ENCODE results near the gene ATN1. TPM values are rescaled to one million over a fixed set of nuclear protein-coding genes. Genes with fewer than 3 reads are reported as not detected.

The ATN1 gene
- total and polyA plus RNA-seq, 9 of the 15 experiments (the other 6 are each of a cell fraction or from before 2014, with no cell fraction given) = 0.15 to 49.8 (median 2.7) TPM

DNA sequence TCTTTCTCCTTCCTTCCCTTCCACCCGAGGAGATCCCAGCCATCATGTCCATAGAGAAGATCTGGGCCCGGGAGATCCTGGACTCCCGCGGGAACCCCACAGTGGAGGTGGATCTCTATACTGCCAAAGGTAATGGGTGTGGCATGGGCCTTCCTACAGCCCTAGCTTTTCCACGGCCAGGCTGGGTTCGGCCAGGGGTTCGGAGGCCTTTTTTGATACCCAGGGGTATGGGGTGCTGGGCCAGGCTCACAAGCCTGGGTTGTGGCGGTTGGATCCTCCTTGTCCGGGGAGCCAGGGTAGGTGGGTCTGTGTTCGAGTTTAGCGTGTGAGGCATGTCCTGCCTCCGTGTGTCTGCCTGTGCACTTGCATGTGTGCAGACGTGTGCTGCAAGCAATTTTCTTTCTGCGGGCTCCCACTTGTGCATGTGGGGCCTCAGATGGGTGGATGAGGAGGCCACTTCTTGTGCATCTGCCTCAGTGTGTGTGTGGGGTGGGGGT, 11.9 kb upstream of the ATN1 start:
- Histone ChIP-seq H4K20me1 (replicated peaks; ENCODE audit: control insufficient read depth, insufficient read depth, low read length) (no peaks in the 10 kb centered on the region), H3K27me3 (ENCODE audit: control insufficient read depth in 2 of 2, insufficient read depth in 2 of 2, low read length in 2 of 2) (no peaks in the 10 kb centered on the region), H3K4me1 (replicated peaks in 1 of 2; ENCODE audit: control insufficient read depth in 2 of 2, insufficient read depth in 2 of 2, low read length in 2 of 2) (peaks cover 12 to 40% of the 10 kb centered on the region in 2 experiments; a peak in 4 of 5 replicates), H3K36me3 (ENCODE audit: control insufficient read depth, insufficient read depth, low read length) (peaks cover 19% of the 10 kb centered on the region; the same call in 2 of the 3 replicates), H3K79me2 (ENCODE audit: control insufficient read depth, insufficient read depth, low read length) (peaks cover 19% of the 10 kb centered on the region), H3K4me2 (ENCODE audit: insufficient read depth, low read length) (peak overlapping the region; percentile 76), H3K27ac (ENCODE audit: extremely low read depth, low read depth, low read length) (no peak overlapping the region), H2AFZ (ENCODE audit: low read depth, low read length) (peak overlapping the region; percentile 44; the same call in 1 of the 2 replicates), H3K4me3 (peak overlapping the region; percentile 46), H3K9me1 (ENCODE audit: control insufficient read depth, insufficient read depth, low read length) (peaks cover 6% of the 10 kb centered on the region), H3K9me3 (replicated peaks; ENCODE audit: control insufficient read depth, insufficient read depth, low read depth, low read length) (no peaks in the 10 kb centered on the region), H3K9ac (ENCODE audit: insufficient read depth in 1 of 2, low read depth in 2 of 2, low read length in 2 of 2) (peak overlapping the region; percentile 34 to 87)
- in situ Hi-C loops (cut with MboI) = no loop called here
- TF ChIP-seq ZFX (CRISPR knock-in tag; IDR thresholded peaks at IDR 0.05) (0 out of 2 replicates have a peak, but pooled peaks have one; percentile 15), MBD2 (IDR thresholded peaks at IDR 0.05; ENCODE audit: borderline replicate concordance, low read depth) (no peak)
- 34% methylated on average over 11 of the region's 14 CpGs for WGBS (ENCODE audit: insufficient coverage, low coverage, missing lambda C conversion rate)
- POLR2A ChIA-PET = interaction anchor here (0.6 kb wide), 1 partner anchor 27 kb away, joined by 3 read pairs; no protein-coding TSS in a partner anchor
- no peak for ATAC-seq
- FAIRE-seq = peak; percentile 74
- CTCF ChIA-PET (ENCODE audit: low intra/inter-chr PET ratio) = no interaction called here
- no TSS peak for BruUV-seq (replicated peaks)
- DNase-seq (ENCODE audit: extremely low read depth in 1 of 4, low spot score in 3 of 4) = no peak
- intact Hi-C loops (cut with micrococcal nuclease) = no loop called here

DNA sequence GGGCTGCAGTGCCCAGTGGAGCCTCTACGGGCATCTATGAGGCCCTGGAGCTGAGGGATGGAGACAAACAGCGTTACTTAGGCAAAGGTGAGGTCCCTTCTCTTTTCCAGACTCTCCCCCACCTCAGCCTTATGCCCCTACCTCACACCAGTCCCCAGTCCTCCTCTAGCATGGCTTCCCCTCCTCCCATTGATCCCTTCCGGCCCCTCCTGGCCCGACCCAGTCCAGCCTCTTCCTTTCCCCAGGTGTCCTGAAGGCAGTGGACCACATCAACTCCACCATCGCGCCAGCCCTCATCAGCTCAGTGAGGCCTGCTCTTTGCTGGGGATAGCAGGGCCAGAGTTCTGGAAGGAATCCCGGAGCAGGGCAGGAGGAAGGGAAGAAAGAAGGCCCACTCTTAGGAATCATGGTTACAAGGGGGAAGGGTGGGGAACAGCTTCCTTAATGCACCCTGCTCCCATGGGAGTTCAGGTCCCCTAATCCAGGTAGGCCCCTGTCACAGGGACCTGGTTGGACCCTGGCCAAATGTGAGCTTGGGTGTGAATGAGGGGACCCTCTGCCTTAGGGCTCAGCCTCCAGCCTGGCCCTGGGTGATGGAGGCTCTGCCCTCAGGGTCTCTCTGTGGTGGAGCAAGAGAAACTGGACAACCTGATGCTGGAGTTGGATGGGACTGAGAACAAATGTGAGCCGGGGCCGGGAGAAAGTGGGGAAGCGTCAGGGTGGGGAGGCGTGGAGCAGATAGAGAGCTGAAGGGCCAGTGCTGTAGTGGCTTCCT, 11.1 kb upstream of the ATN1 start:
- DNase-seq (ENCODE audit: extremely low read depth in 1 of 4, low spot score in 3 of 4) (no peak), FAIRE-seq (no peak), ATAC-seq (no peak)
- Histone ChIP-seq H3K27ac (ENCODE audit: extremely low read depth, low read depth, low read length) (no peak overlapping the region), H3K4me3 (no peak overlapping the region), H2AFZ (ENCODE audit: low read depth, low read length) (no peak overlapping the region), H3K4me2 (ENCODE audit: insufficient read depth, low read length) (peak overlapping the region; percentile 46; the same call in 1 of the 2 replicates), H3K79me2 (ENCODE audit: control insufficient read depth, insufficient read depth, low read length) (peaks cover 19% of the 10 kb centered on the region), H4K20me1 (replicated peaks; ENCODE audit: control insufficient read depth, insufficient read depth, low read length) (no peaks in the 10 kb centered on the region), H3K4me1 (replicated peaks in 1 of 2; ENCODE audit: control insufficient read depth in 2 of 2, insufficient read depth in 2 of 2, low read length in 2 of 2) (peaks cover 12 to 40% of the 10 kb centered on the region in 2 experiments; a peak in 4 of 5 replicates), H3K9me1 (ENCODE audit: control insufficient read depth, insufficient read depth, low read length) (peaks cover 6% of the 10 kb centered on the region), H3K36me3 (ENCODE audit: control insufficient read depth, insufficient read depth, low read length) (peaks cover 19% of the 10 kb centered on the region; the same call in 2 of the 3 replicates), H3K27me3 (ENCODE audit: control insufficient read depth in 2 of 2, insufficient read depth in 2 of 2, low read length in 2 of 2) (no peaks in the 10 kb centered on the region), H3K9ac (ENCODE audit: insufficient read depth in 1 of 2, low read depth in 2 of 2, low read length in 2 of 2) (peak overlapping the region; percentile 34 to 87; a peak in 2 of 4 replicates), H3K9me3 (replicated peaks; ENCODE audit: control insufficient read depth, insufficient read depth, low read depth, low read length) (no peaks in the 10 kb centered on the region)
- intact Hi-C loops (cut with micrococcal nuclease) (no loop called here), in situ Hi-C loops (cut with MboI) (no loop called here)
- no CpG with 5 or more reads among the region's 11 CpGs for WGBS (ENCODE audit: insufficient coverage, low coverage, missing lambda C conversion rate)
- ChIA-PET POLR2A (interaction anchor here (0.5 to 0.6 kb wide), 3 partner anchors 26 to 30 kb away, joined by 3 read pairs; no protein-coding TSS in a partner anchor), CTCF (ENCODE audit: low intra/inter-chr PET ratio) (no interaction called here)
- TF ChIP-seq PHB2 (IDR thresholded peaks at IDR 0.05; ENCODE audit: low read depth) = no peak
- TF ChIP-seq NFIC (IDR thresholded peaks at IDR 0.05) = peak; percentile 29; the same call in 1 of the 2 replicates
- TF ChIP-seq ILF3 (IDR thresholded peaks at IDR 0.05; ENCODE audit: borderline replicate concordance) = no peak
- TF ChIP-seq CXXC5 (CRISPR knock-in tag; IDR thresholded peaks at IDR 0.05) = no peak
- no peak for TF ChIP-seq ZNF764 (CRISPR knock-in tag; IDR thresholded peaks at IDR 0.05; ENCODE audit: low read depth)
- TF ChIP-seq TGIF2 (CRISPR knock-in tag; IDR thresholded peaks at IDR 0.05) = no peak
- TF ChIP-seq MBD2 (IDR thresholded peaks at IDR 0.05; ENCODE audit: borderline replicate concordance, low read depth) = no peak
- no peak for TF ChIP-seq COPS2 (conservative IDR thresholded peaks at IDR 0.05)
- BruUV-seq (replicated peaks) = TSS peak; percentile 37

Data from K562 (cell line).